ENCODE results near the gene SNCB. TPM values are rescaled to one million over a fixed set of nuclear protein-coding genes. Genes with fewer than 3 reads are reported as not detected.
A peak's percentile ranks its signal among the peaks of the same experiment; 100 is the strongest.

The SNCB gene
- total and polyA plus RNA-seq, 2 experiments from 2014 or later: 2.4 to 3.0 TPM

DNA sequence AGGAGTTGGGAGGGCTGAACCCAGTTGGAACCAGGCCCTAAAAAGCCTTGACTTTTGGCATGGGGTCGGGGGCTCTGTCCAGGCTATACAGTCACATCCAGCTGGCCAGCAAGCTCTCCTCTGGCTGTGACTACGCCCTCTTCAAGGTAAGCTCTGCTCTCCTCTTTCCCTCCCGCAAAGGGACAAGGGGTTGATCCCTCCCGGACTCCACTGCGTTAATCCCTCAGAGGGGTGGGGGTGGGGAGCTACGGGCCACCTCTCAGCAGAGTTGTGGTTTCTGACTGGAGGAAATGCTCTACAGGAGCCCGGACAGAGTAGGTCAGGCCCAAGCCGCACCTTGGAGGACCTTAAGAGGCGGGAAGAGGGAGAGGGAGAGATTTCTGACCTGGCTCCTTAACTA is 14.0 kb upstream of the SNCB start:
- DNase-seq (ENCODE audit: low read depth in 1 of 2, low spot score in 1 of 2): no peak
- H3K9me3 ChIP-seq (ENCODE audit: low read depth): no peaks in the 10 kb centered on the region
- H3K27ac ChIP-seq: no peak overlapping the region
- TF ChIP-seq CTCF (IDR thresholded peaks at IDR 0.05; ENCODE audit: low read depth, low read length): no peak
- H3K36me3 ChIP-seq: no peaks in the 10 kb centered on the region
- no peak overlapping the region for H3K4me3 ChIP-seq
- H3K27me3 ChIP-seq: no peaks in the 10 kb centered on the region
- no peaks in the 10 kb centered on the region for H3K4me1 ChIP-seq (ENCODE audit: low read depth)

DNA sequence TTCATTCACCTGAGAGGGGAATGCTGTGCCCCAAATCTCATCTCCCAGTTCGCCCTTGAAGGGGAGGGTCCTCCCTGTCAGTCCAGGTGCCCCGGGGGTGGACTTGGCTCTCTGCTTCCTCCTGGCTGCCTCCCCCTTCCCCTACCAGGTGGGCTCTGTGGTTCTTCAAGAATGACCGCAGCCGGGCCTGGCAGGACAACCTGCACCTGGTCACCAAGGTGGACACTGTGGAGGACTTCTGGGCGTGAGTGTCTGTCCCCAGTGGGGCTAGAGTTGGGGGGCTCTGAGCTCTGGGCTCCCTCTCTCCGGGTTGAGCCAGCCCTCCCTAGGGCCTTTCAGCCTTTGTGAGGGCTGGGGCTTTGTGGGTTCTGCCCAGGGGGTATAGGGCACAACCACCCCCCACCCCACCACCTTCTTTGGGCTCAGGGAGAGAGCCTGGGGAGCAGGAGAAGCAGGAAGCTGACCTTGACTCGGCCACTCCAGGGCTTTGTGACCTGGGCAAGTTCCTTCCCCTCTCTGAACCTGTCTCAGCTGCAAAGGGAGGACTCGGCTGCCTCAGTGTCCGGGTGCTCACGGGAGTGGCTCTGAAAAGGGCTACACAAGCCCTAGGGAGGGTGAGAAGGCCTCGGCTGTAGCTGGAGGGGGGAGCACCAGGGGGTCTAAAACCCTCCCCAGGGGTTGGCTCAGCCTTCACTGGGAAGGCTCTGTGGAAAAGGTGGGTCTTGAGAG is 13.3 kb upstream of the SNCB start:
- H3K9me3 ChIP-seq (ENCODE audit: low read depth): no peaks in the 10 kb centered on the region
- H3K27ac ChIP-seq: no peak overlapping the region
- H3K4me1 ChIP-seq (ENCODE audit: low read depth): no peaks in the 10 kb centered on the region
- no peaks in the 10 kb centered on the region for H3K36me3 ChIP-seq
- no peak overlapping the region for H3K4me3 ChIP-seq
- no peak for DNase-seq (ENCODE audit: low read depth in 1 of 2, low spot score in 1 of 2)
- TF ChIP-seq CTCF (IDR thresholded peaks at IDR 0.05; ENCODE audit: low read depth, low read length): no peak
- no peaks in the 10 kb centered on the region for H3K27me3 ChIP-seq

GRCh38 chr5:176642675-176643490 is 12.5 kb upstream of the SNCB start:
- Histone ChIP-seq H3K36me3 (no peaks in the 10 kb centered on the region), H3K9me3 (ENCODE audit: low read depth) (no peaks in the 10 kb centered on the region), H3K4me3 (no peak overlapping the region), H3K27ac (no peak overlapping the region), H3K4me1 (ENCODE audit: low read depth) (no peaks in the 10 kb centered on the region), H3K27me3 (no peaks in the 10 kb centered on the region)
- DNase-seq (ENCODE audit: low read depth in 1 of 2, low spot score in 1 of 2): no peak
- no peak for TF ChIP-seq CTCF (IDR thresholded peaks at IDR 0.05; ENCODE audit: low read depth, low read length)

DNA sequence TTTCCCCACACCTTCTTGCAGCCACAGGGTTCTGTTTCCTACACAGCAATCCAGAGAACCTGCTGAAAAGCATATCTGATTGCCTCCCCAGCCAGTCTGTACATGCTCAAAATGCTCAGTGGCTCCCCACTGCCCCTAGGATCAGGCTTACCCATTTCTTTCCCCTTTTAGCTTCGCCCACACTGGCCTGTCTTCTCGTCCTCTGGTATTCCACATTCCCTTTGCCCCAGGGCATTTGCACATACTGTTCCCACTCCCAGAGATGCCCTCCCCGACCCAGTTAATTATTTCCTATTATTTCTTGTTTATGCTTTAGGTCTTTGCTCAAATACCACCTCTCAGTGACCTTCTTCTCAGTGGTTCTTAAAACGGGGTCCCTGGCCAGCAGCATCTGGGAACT is 10.3 kb upstream of the SNCB start:
- no peak for DNase-seq (ENCODE audit: low read depth in 1 of 2, low spot score in 1 of 2)
- no peaks in the 10 kb centered on the region for H3K4me1 ChIP-seq (ENCODE audit: low read depth)
- H3K27ac ChIP-seq: no peak overlapping the region
- TF ChIP-seq CTCF (IDR thresholded peaks at IDR 0.05; ENCODE audit: low read depth, low read length): no peak
- H3K9me3 ChIP-seq (ENCODE audit: low read depth): no peaks in the 10 kb centered on the region
- H3K4me3 ChIP-seq: no peak overlapping the region
- no peaks in the 10 kb centered on the region for H3K27me3 ChIP-seq
- H3K36me3 ChIP-seq: no peaks in the 10 kb centered on the region

DNA sequence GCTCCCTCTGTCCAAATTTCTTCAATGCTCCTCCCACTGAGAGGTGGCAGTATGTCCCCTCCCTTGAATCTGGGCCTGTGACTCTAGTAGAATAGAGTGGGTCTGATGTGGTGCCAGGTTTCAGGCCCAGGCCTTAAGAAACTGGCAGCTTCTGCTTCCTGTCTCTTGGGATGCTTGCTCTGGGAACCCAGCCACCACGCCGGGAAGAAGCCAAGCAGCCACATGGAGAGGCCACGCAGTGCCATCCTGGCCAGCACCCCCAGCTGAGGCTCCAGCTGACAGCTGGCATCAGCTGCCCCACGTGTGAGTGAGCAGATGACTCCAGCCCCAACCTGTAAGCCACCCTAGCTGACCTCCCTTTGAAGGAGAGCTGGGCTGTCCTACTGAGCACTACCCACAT is 9.6 kb upstream of the SNCB start:
- Histone ChIP-seq H3K36me3 (no peaks in the 10 kb centered on the region), H3K4me1 (ENCODE audit: low read depth) (no peaks in the 10 kb centered on the region), H3K4me3 (no peak overlapping the region), H3K27me3 (no peaks in the 10 kb centered on the region), H3K9me3 (ENCODE audit: low read depth) (no peaks in the 10 kb centered on the region), H3K27ac (no peak overlapping the region)
- DNase-seq (ENCODE audit: low read depth in 1 of 2, low spot score in 1 of 2): peak in 1 of 2 donors; percentile 43
- no peak for TF ChIP-seq CTCF (IDR thresholded peaks at IDR 0.05; ENCODE audit: low read depth, low read length)
